Measurements from ENCODE around the gene HOXB9.
A peak's percentile ranks its signal among the peaks of the same experiment; 100 is the strongest.

Gene HOXB9

DNA sequence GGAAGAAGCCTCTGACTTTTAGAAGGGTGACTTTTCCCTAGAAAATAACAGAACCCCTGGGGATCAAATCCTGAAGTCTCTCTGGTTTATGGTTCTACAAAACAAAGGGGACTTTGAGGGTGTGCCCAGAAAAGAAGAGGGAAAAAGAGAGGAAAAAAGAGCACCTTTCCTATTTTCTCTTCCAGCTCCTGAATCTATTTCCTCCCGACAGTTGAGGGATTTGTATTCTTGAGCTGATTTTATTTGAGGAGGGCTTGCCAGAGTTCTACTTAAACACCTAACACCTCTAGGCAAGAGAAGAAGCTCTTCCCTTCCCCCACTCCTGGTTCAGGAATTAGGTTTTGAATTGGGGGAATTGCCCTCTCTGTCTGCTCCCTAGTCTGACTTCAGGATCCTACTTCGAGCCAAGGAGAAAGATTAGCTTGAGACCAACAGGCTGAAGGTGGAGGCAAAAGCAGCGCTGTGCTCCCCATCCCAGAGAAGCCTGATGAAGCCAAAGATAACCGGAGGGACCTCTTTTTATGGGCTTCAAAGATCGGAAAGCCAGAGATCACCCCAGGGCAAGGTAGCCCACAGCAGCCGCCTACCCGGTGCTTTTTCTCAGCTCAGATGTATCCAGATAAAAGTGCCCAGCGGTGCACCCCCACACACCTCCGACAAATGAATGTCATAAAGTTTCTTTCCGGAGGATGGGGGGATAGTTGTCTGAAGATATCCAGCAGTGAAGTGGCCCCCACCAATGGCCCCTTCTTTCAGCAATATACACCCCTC lies 36.9 kb downstream of the HOXB9 start:
- H3K9me3 ChIP-seq (replicated peaks; ENCODE audit: low read length), result no peaks in the 10 kb centered on the region
- H3K4me3 ChIP-seq (ENCODE audit: low read length), result no peak overlapping the region
- peaks cover 7% of the 10 kb centered on the region for H3K36me3 ChIP-seq (ENCODE audit: insufficient read depth, low read length)
- H3K9ac ChIP-seq (ENCODE audit: low read depth, low read length), result no peak overlapping the region
- peaks cover 29% of the 10 kb centered on the region for H3K4me1 ChIP-seq (ENCODE audit: control insufficient read depth, insufficient read depth, low read length)
- no peaks in the 10 kb centered on the region for H3K27me3 ChIP-seq (ENCODE audit: control insufficient read depth, insufficient read depth, low read length)
- H3K4me2 ChIP-seq (ENCODE audit: low read length), result no peak overlapping the region

GRCh38 chr17:48588528-48588927 lies 37.6 kb downstream of the HOXB9 start:
- H3K4me2 ChIP-seq (ENCODE audit: low read length), result no peak overlapping the region
- H3K4me3 ChIP-seq (ENCODE audit: low read length), result no peak overlapping the region
- H3K9me3 ChIP-seq (replicated peaks; ENCODE audit: low read length), result no peaks in the 10 kb centered on the region
- H3K36me3 ChIP-seq (ENCODE audit: insufficient read depth, low read length), result peaks cover 7% of the 10 kb centered on the region
- peaks cover 29% of the 10 kb centered on the region for H3K4me1 ChIP-seq (ENCODE audit: control insufficient read depth, insufficient read depth, low read length)
- no peak overlapping the region for H3K9ac ChIP-seq (ENCODE audit: low read depth, low read length)
- no peaks in the 10 kb centered on the region for H3K27me3 ChIP-seq (ENCODE audit: control insufficient read depth, insufficient read depth, low read length)

DNA sequence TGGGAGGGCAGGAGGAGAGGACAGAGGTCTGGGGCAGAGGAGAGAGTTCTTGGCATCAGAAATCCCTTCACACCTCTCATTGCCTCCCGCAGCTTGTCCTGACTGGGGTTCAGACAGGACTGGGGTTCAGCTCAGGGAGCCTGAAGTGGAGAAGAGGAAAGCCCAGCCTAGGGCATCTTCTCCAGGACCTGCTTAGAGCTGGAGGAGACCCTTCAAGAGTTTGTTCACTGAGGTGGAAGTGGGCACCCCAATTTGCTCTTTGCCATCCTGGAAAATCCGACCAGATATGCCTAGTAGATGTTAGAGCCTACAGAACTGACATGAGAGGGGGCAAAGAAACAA lies 38.1 kb downstream of the HOXB9 start:
- no peaks in the 10 kb centered on the region for H3K9me3 ChIP-seq (replicated peaks; ENCODE audit: low read length)
- H3K27me3 ChIP-seq (ENCODE audit: control insufficient read depth, insufficient read depth, low read length), result no peaks in the 10 kb centered on the region
- no peak overlapping the region for H3K4me3 ChIP-seq (ENCODE audit: low read length)
- peaks cover 25% of the 10 kb centered on the region for H3K4me1 ChIP-seq (ENCODE audit: control insufficient read depth, insufficient read depth, low read length)
- no peak overlapping the region for H3K4me2 ChIP-seq (ENCODE audit: low read length)
- H3K9ac ChIP-seq (ENCODE audit: low read depth, low read length), result no peak overlapping the region
- peaks cover 7% of the 10 kb centered on the region for H3K36me3 ChIP-seq (ENCODE audit: insufficient read depth, low read length)

- peaks cover 7% of the 10 kb centered on the region for H3K36me3 ChIP-seq (ENCODE audit: insufficient read depth, low read length)
- no peak overlapping the region for H3K4me3 ChIP-seq (ENCODE audit: low read length)
- no peaks in the 10 kb centered on the region for H3K9me3 ChIP-seq (replicated peaks; ENCODE audit: low read length)
- H3K9ac ChIP-seq (ENCODE audit: low read depth, low read length), result peak overlapping the region; percentile 21
- peak overlapping the region; percentile 6 for H3K4me2 ChIP-seq (ENCODE audit: low read length)
- H3K27me3 ChIP-seq (ENCODE audit: control insufficient read depth, insufficient read depth, low read length), result no peaks in the 10 kb centered on the region
- H3K4me1 ChIP-seq (ENCODE audit: control insufficient read depth, insufficient read depth, low read length), result peaks cover 29% of the 10 kb centered on the region
Observed at GRCh38 chr17:48587276-48588073, 38.7 kb downstream of the HOXB9 start.

GRCh38 chr17:48586355-48587258 lies 39.6 kb downstream of the HOXB9 start:
- peak overlapping the region; percentile 81 for H3K4me3 ChIP-seq (ENCODE audit: low read length)
- H3K27me3 ChIP-seq (ENCODE audit: control insufficient read depth, insufficient read depth, low read length), result no peaks in the 10 kb centered on the region
- peak overlapping the region; percentile 91 for H3K4me2 ChIP-seq (ENCODE audit: low read length)
- peak overlapping the region; percentile 81 for H3K9ac ChIP-seq (ENCODE audit: low read depth, low read length)
- peaks cover 30% of the 10 kb centered on the region for H3K4me1 ChIP-seq (ENCODE audit: control insufficient read depth, insufficient read depth, low read length)
- peaks cover 7% of the 10 kb centered on the region for H3K36me3 ChIP-seq (ENCODE audit: insufficient read depth, low read length)
- H3K9me3 ChIP-seq (replicated peaks; ENCODE audit: low read length), result no peaks in the 10 kb centered on the region

- Histone ChIP-seq H3K27me3 (ENCODE audit: control insufficient read depth, insufficient read depth, low read length) (no peaks in the 10 kb centered on the region), H3K9ac (ENCODE audit: low read depth, low read length) (no peak overlapping the region)
Observed at GRCh38 chr17:48584223-48584741, 41.9 kb downstream of the HOXB9 start.

DNA sequence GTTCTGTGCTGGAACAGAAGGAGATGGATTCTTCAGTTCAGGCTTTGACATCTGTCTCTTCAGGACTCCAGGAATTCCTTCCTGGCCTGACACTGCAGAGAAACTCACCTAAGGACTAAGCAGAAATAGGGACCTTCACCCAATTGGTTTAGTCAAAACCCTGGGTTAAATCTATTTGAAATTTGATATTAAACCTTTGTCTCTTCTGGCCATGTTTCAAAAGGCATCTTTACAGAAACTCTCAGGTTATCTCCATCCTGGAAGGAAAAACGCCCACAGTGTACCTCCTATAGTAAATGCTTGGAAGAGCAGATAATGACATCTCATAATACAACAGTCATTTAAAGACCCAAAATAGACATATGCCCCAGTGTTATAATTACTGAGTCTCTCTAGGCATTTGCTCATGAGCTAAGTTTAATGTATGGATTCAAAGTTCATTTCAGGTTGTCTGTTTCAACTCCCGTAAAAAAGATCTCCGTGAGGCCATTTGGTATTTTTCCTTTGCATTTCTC lies 42.4 kb downstream of the HOXB9 start:
- no peaks in the 10 kb centered on the region for H3K9me3 ChIP-seq (replicated peaks; ENCODE audit: low read length)
- H3K4me1 ChIP-seq (ENCODE audit: control insufficient read depth, insufficient read depth, low read length), result peaks cover 40% of the 10 kb centered on the region
- no peak overlapping the region for H3K4me3 ChIP-seq (ENCODE audit: low read length)
- no peak overlapping the region for H3K9ac ChIP-seq (ENCODE audit: low read depth, low read length)
- no peaks in the 10 kb centered on the region for H3K36me3 ChIP-seq (ENCODE audit: insufficient read depth, low read length)
- H3K4me2 ChIP-seq (ENCODE audit: low read length), result no peak overlapping the region
- H3K27me3 ChIP-seq (ENCODE audit: control insufficient read depth, insufficient read depth, low read length), result no peaks in the 10 kb centered on the region

More at GRCh38 chr17:48584223-48584741, 41.9 kb downstream of the HOXB9 start:
- Histone ChIP-seq H3K36me3 (ENCODE audit: insufficient read depth, low read length) (no peaks in the 10 kb centered on the region), H3K4me1 (ENCODE audit: control insufficient read depth, insufficient read depth, low read length) (peaks cover 35% of the 10 kb centered on the region), H3K4me2 (ENCODE audit: low read length) (no peak overlapping the region), H3K4me3 (ENCODE audit: low read length) (no peak overlapping the region), H3K9me3 (replicated peaks; ENCODE audit: low read length) (no peaks in the 10 kb centered on the region)

DNA sequence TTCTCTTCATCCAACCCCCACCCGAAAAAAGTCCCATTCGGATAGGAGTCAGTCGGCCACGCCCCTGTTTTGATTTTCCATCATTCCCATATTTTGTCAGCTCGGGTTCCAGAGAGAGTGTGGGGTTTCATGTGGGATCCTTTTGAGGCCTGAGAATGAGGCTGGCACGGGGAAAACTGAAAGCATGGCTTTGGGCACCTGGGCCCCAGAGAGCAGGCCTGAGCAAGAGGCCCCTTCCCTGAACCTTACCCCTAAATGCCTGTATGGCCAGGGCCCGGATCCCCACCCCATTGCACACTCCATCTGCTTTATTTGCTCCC lies 43.4 kb downstream of the HOXB9 start:
- H3K4me1 ChIP-seq (ENCODE audit: control insufficient read depth, insufficient read depth, low read length), result peaks cover 39% of the 10 kb centered on the region
- H3K4me2 ChIP-seq (ENCODE audit: low read length), result peak overlapping the region; percentile 89
- H3K9ac ChIP-seq (ENCODE audit: low read depth, low read length), result peak overlapping the region; percentile 92
- peak overlapping the region; percentile 90 for H3K4me3 ChIP-seq (ENCODE audit: low read length)
- H3K9me3 ChIP-seq (replicated peaks; ENCODE audit: low read length), result no peaks in the 10 kb centered on the region
- H3K36me3 ChIP-seq (ENCODE audit: insufficient read depth, low read length), result no peaks in the 10 kb centered on the region
- H3K27me3 ChIP-seq (ENCODE audit: control insufficient read depth, insufficient read depth, low read length), result no peaks in the 10 kb centered on the region

DNA sequence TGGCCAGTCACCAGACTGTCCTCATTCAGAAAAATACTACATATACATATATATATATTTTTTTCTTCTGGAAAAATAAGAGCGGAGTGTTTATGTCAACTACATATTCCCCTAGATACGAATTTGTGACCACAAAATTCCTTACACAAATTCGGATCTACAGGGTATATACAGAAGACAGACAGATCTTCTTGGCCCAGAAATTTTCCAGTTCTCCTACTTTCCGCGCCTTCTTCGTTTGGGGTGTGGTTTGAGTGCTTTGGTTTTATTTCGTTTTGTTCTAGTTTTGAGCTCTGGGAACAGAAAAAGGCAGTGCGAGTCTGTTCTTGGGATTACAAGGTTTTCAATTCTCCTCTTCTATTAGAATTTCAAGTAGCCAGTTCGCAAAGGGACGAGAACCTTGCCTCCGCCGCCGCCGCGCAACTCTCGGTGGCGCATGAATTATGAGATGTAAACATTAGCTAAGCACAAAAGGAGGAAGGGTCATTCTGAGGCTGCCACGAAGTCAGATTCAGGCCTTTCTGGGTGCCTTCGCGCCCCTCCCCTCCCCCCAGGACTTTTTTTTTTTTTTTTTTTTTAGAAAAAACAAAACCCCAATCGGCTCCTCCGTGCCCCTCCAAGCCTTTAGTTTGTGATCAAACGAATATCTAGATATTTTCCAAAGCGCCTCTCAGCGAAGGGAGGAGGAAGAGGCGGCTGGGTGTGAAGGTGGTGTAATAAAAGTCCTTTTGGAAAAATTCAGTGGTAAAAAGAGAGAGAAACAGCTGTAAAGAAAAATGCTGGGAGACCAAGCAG lies 46.2 kb downstream of the HOXB9 start:
- Histone ChIP-seq H3K27me3 (ENCODE audit: control insufficient read depth, insufficient read depth, low read length) (no peaks in the 10 kb centered on the region), H3K4me3 (ENCODE audit: low read length) (peak overlapping the region; percentile 90), H3K4me2 (ENCODE audit: low read length) (no peak overlapping the region), H3K4me1 (ENCODE audit: control insufficient read depth, insufficient read depth, low read length) (peaks cover 27% of the 10 kb centered on the region), H3K9me3 (replicated peaks; ENCODE audit: low read length) (no peaks in the 10 kb centered on the region), H3K9ac (ENCODE audit: low read depth, low read length) (no peak overlapping the region), H3K36me3 (ENCODE audit: insufficient read depth, low read length) (peaks cover 4% of the 10 kb centered on the region)

DNA sequence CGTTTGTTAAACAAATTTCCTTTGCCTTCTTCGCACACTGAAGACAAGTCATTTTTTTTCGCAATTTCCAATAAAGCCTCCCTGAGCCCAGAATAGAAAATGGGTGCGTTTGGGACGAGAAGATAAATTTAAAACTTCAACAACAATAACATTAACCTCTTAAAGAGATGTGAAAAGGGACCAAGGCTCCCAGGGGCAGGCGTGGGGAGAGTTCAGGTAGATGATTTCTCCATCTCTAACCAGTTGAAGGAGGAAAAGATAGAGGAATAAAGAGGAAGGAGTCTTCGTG lies 46.7 kb downstream of the HOXB9 start:
- Histone ChIP-seq H3K9ac (ENCODE audit: low read depth, low read length) (no peak overlapping the region), H3K4me3 (ENCODE audit: low read length) (no peak overlapping the region), H3K27me3 (ENCODE audit: control insufficient read depth, insufficient read depth, low read length) (no peaks in the 10 kb centered on the region), H3K4me1 (ENCODE audit: control insufficient read depth, insufficient read depth, low read length) (peaks cover 26% of the 10 kb centered on the region), H3K9me3 (replicated peaks; ENCODE audit: low read length) (no peaks in the 10 kb centered on the region), H3K36me3 (ENCODE audit: insufficient read depth, low read length) (peaks cover 8% of the 10 kb centered on the region), H3K4me2 (ENCODE audit: low read length) (peak overlapping the region; percentile 100)

All from skeletal muscle satellite cell (primary cell).